GM21576 (cell line): Measurements from ENCODE around the gene GPATCH2L.
A peak's percentile ranks its signal among the peaks of the same experiment; 100 is the strongest.

ENCODE experiments used
- ATAC-seq: cut with Tn5 transposase; IDR thresholded peaks from one replicate; pipeline ENCODE4 v1.9.1; 2021; ENCODE audit warnings: mild to moderate bottlenecking, moderate library complexity; ENCODE audit not compliant: unreplicated experiment

Gene GPATCH2L

GRCh38 chr14:76151398-76152332, at the start of gene GPATCH2L:
Gene GPATCH2L, plus strand, starts transcription at chr14:76151922. Its CDS starts 2,442 bp downstream, at chr14:76154364.
- ATAC-seq = peak; percentile 85

DNA sequence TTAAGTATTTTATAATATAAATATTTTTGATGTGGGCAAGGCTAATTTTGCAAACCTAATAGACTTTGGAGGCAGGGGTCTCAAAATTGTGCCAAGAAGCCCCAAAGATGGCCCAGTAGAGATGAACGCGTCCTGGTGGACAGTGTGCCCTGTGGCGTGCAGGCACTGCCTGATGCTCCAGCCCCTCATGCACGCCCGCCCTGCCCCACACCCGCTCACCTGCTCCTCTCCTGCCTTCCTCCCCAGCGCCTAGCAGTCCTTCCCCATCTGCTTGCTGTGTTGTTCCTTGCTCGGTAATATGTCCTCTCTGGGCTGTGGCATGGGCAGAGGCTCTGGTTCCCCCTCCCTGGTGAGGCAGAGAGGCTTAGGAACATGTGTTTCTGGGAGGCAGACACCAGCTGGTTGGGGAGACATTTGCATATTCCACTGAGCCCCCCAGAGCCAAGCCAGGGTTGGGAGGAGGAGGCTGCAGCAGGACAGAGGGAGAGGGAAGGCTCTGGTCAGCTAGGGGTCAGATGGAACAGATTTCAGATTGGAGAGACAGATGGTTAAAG, 46.8 kb upstream of the GPATCH2L start:
- no peak for ATAC-seq

GRCh38 chr14:76106188-76106587, 45.5 kb upstream of the GPATCH2L start:
- ATAC-seq = no peak

DNA sequence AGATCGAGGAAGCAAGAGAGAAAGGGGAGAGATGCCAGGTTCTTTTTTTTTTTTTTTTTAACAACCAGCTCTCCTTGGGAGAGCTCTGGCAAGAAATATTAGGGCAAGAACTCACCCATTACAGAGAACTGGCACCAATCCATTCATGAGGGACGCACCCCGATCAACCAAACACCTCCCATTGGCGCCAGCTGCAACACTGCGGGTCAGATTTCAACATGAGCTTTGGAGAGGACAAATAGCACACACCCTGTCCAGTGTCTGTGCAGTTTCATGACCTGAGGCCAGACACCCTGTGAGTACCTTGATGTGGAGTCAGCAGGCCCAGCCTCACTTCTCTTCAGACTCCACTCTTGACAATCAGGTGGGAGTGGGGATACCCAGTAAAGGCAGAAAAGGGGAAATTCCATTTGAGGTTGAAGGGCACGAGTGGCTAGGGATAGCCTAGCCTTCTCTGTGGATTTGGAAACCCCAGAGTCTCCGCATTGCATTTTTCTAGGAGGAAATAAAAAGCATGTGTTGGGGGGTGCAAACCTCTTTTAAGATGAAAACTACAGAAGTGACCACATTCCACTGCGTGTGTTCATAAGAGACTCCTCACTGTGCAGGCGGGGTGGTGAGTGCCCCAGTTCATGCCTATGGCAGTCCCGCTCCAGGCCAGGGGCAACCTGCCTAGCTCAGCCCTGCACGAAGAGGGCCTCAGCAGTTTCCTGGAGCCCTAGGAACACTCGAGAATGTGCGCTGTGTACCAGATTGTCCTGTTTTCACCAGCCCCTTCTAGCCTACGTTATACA, 42.4 kb upstream of the GPATCH2L start:
- no peak for ATAC-seq

DNA sequence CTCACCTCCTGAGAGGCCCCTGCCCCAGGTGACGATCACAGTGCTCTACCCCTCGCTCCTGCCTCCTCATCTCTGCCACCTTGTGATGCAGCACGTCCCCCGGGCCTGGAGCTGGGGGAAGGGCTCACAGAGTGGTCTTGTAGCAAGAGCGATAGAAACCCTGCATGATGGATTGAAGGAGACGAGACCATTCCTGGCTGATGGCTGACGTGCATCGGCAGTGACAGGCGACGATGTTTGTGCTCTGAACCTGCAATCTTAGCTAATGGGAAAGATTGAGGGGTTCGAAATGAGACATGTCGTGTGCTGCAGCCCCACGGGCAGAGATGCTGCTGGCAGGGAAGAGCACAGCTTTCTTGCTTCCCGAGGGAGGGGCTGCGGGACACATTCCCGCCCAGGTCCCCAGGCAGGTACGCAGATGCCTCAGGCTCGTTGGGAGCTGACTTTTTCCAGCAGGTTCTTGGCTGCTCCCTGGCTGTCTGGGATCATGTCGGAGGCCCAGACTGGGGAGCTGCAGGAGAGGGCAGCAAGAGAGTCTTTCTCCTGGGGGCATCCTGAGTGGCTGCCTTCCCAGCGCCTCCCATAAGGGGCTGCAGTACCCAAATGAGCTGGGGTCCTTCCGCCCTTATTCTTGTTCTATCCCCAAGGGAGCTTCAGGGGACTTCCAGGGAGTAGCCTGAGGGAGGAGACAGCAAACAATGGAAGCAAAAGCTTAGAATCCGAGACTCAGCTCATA, 38.7 kb upstream of the GPATCH2L start:
- no peak for ATAC-seq

DNA sequence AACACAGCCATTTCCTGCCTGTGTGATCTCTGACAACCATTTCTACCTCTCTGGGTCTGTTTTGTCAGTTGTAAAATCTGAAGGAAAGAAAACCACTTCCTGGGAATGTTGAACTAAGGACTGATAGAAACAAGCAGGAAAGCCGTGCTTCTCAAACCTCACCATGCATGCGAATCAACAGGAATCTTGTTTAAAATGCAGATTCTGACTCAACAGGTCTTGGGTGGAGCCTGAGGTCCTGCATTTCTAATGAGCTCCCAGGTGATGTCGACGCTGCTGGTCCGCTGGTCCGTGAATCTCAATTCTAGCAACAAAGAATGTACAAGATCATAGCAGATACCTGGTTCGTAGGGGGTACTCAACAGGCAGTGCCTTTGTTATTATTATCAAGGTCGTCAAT, 38.0 kb upstream of the GPATCH2L start:
- no peak for ATAC-seq

- no peak for ATAC-seq
Observed at GRCh38 chr14:76115010-76115422, 36.7 kb upstream of the GPATCH2L start.

DNA sequence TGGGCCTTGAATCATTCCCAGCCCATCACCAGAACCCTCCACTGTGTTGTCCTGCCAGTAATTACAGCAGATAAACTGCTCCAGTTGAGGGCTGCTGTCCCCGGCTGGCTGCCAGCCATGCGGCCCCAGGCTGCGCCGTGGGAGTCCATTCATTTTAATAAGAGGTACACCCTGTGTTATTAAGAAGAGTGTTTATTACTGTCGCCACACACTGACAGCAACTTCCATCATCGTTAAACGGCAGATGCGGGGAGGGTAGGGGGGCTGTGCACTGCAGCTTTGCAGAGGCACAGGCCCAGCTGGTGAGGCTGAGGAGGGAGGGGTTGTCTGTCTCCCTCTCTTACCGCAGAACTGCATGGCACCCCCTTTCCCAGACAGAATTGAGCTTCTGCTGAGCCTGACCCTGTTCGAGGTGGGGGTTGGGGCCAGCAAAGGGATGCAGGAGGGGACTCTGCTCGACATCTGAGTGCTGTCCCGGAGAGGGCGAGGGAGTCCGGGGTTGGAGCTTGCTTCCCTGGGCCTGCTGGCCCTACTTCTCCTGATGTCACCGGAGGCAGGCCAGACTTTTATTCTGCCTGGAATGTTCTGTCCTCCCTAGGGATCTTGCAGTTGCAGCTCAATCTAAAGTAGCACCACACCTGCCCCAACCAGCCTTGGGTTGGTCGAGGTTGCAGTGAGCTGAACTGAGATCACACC, 33.8 kb upstream of the GPATCH2L start:
- no peak for ATAC-seq

GRCh38 chr14:76118594-76118993, 33.1 kb upstream of the GPATCH2L start:
- no peak for ATAC-seq

- ATAC-seq = no peak
Observed at GRCh38 chr14:76121089-76121748, 30.5 kb upstream of the GPATCH2L start.

DNA sequence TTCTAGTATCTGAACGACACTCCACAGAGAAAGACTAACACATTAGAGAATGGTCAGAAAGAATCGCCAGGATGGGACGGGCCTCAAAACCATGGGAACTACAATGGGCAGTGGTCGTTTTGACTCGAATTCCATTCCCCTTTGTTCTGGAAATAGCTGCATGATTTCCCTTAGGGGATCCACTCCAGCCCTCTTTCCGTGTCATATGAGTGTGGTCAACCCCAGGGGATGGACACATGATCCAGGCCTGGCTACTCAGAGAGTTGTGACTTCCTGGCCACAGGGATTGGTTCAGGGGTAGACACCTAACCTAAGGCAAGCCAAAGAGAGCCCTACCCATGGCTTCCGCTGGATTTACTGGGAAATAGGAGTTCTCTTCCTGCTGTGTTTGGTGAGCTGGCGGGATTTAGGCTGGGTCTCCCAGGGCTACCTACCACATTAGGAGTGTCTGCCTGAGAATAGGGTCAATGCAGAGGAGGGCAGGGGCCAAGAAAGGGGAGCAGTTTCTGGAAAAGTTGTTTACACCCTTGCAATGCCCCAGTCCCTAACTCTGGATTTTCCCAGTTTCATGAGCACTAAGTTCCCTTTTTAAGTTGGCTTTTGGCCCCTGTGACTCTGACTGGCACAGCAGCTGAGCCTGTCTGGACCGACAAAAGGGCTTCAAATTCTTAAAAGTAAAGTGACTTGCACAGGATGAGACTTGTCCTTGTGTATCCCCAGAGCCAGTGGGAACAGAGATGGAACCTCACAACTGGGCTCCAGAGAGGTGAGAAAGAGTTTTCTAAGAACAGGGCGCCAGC, 28.1 kb upstream of the GPATCH2L start:
- ATAC-seq = no peak

- ATAC-seq = no peak
Observed at GRCh38 chr14:76125511-76125910, 26.2 kb upstream of the GPATCH2L start.

GRCh38 chr14:76126076-76126475, 25.6 kb upstream of the GPATCH2L start:
- no peak for ATAC-seq

DNA sequence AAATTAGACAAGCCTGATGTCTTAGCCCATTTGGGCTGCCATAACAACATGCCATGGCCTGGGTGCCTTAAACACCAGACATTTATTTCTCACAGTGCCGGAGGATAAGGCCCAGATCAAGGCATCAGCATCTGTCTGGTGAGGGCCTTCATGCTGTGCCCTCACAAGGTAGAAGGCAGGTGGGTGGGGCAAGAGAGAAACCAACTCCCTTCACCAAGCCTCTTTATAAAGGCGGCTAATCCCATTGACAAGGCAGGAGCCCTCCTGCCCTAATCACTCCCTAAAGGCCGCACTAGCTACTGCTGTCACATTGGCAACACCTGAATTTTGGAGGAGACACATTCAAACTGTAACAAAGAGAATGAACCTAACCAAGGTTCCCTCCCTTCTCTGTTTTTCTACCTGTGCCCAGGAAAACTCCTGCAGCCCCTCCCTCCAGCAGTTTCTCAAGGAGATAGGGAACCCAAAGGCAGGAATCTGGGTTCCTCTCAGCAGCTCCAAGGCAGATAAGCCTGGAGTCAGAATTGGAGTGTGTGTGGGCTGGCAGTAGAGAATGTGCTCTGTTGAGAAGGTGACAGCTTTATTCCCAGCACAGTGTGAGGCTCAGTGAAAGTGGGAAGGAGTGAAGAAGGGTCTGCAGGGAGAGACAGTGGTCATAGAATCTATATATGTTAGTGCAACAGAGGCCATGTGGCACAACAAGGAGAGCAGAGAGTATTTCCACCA, 21.7 kb upstream of the GPATCH2L start:
- ATAC-seq = no peak

DNA sequence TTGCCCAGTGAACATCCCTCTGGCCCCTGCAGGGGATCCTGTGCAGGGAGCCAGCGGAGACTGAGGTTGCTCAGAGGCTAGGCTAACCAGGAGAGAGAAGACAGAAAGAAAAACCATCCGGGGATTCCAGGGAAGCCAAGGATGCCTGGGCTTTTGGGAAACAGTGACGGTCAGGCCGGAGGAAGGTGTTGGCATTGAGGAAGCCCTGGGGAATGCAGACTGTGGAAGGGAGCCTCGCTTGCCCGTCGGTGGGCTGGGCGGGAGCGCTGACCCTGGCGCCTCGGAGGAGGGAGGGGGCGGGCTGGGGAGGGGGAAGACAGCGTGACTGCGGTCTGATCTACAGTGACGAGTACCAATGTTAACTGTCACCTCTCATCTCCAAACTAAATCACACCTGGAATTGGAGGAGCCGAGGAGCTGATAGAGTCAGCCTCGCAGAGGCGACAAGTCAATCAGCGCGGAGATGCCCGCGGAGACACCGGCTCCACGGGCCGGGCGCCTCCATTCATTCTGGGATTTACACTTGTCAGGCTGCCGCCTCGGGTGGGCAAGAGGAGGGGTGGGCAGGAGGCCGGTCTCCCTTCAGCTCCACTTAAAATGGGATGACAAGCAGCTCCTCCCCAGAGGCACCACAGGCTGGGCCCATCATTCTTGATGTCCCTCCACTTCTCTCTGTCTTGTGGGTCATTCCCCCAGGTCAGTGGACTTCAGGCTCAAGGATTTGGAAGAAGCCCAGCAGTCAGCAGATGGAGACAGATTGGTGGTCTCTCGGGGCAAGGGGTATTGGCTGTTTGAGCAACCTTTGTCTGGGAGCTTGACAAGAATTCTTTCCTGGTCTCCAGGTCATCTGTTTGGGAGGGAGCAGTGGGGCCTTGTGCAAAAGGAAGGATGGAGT, 20.4 kb upstream of the GPATCH2L start:
- ATAC-seq = no peak

GRCh38 chr14:76133103-76133502, 18.6 kb upstream of the GPATCH2L start:
- no peak for ATAC-seq

DNA sequence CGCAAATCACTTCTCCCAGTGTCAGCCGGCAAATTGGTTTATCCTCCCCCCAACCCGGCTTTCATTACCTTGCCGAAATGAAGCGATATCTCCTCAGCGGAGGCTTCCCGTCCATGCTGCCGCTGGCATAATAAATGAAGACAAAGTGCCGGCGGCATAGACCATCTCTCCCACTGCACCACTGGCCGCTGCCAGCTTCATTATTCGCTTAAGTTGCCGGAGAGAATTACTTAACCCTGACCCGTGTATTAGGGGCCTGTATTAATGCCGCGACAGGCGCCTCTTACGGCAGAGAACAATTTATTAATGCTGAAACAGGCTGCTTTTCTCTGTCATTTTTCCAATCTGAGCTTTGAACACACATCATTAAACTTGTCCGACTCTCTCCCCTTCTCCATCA, 17.5 kb upstream of the GPATCH2L start:
- no peak for ATAC-seq
